Endothelial cell of umbilical vein (primary cell): ENCODE results near the gene DTX3. TPM values are rescaled to one million over a fixed set of nuclear protein-coding genes. Genes with fewer than 3 reads are reported as not detected.

Source experiments
- BruUV-seq: library from RNA; stranded (reverse); fragments of 400-500 nt; replicated peaks from 2 replicates; lab custom pipeline; 2021; lab: Mats Ljungman, UMichigan
- CTCF ChIA-PET: fragments of 300-600, 350-600 bp; sonication (Branson Sonifier 250); formaldehyde crosslinking; loops from one replicate; lab custom pipeline; 2021; ENCODE audit warnings: antibody characterized with exemption, inconsistent platforms; lab: Charles Lee
- POLR2A ChIA-PET: fragments of 300-600, 350-600 bp; sonication (Branson Sonifier 250); formaldehyde crosslinking; loops from one replicate; lab custom pipeline; 2021; ENCODE audit warnings: antibody characterized with exemption, inconsistent platforms; lab: Charles Lee
- DNase-seq: peaks from one replicate; pipeline ENCODE4 v3.0.0-alpha.2; 2011; ENCODE audit warnings: low read depth, low spot score
- FAIRE-seq: peaks from 2 replicates; lab custom pipeline; 2011; peaks lifted over from hg19 to GRCh38; lab: Jason Lieb, UNC
- H2AFZ ChIP-seq: 2 replicates; pipeline ENCODE4 v1.6.0; 2012; ENCODE audit warnings: low read depth, low read length, control low read depth, inconsistent platforms
- H3K27ac ChIP-seq: 2 replicates; pipeline ENCODE4 v1.5.1; 2011; ENCODE audit warnings: low read depth, mild to moderate bottlenecking, control low read depth, low read length, moderate library complexity; ENCODE audit not compliant: insufficient read depth
- H3K27me3 ChIP-seq, 2 experiments: 2 replicates each; pipeline versions ENCODE4 v1.6.0 to v1.6.1; 2011; ENCODE audit warnings: low read length in 2 of 2, mixed read lengths in 1 of 2; ENCODE audit not compliant: control insufficient read depth in 2 of 2, insufficient read depth in 2 of 2
- H3K36me3 ChIP-seq, 2 experiments: 2 replicates in 1 of 2; 3 replicates in 1 of 2; pipeline ENCODE4 v1.5.1; 2011; ENCODE audit warnings: low read length in 2 of 2, mild to moderate bottlenecking in 1 of 2, moderate library complexity in 1 of 2; ENCODE audit not compliant: control insufficient read depth in 2 of 2, insufficient read depth in 2 of 2; ENCODE audit errors: extremely low read depth in 1 of 2
- H3K4me1 ChIP-seq: 3 replicates; pipeline ENCODE4 v1.5.1; 2011; ENCODE audit warnings: mild to moderate bottlenecking, low read length; ENCODE audit not compliant: control insufficient read depth, insufficient read depth; ENCODE audit errors: extremely low read depth
- H3K4me2 ChIP-seq: 2 replicates; pipeline ENCODE4 v1.6.1; 2011; ENCODE audit warnings: low read length, control low read depth, mixed read lengths; ENCODE audit not compliant: insufficient read depth
- H3K4me3 ChIP-seq, 3 experiments: fragments of 200-600 bp in 1 of 3; sonication (generic), shearing (Covaris generic) in 1 of 3; replicated peaks in 1 of 3; 2 replicates each; pipeline ENCODE4 v1.5.1; 2011 to 2016; ENCODE audit warnings: control low read depth in 3 of 3, low read length in 3 of 3, mild to moderate bottlenecking in 2 of 3, inconsistent platforms in 1 of 3, low read depth in 1 of 3, moderate library complexity in 1 of 3; ENCODE audit not compliant: insufficient read depth in 1 of 3
- H3K79me2 ChIP-seq: 2 replicates; pipeline ENCODE4 v1.6.0; 2012; ENCODE audit warnings: low read length, inconsistent platforms; ENCODE audit not compliant: control insufficient read depth, insufficient read depth
- H3K9ac ChIP-seq: replicated peaks from 2 replicates; pipeline ENCODE3; 2011; ENCODE audit warnings: low read length, control low read depth; ENCODE audit not compliant: insufficient read depth; ENCODE audit errors: extremely low read depth
- H3K9me1 ChIP-seq: replicated peaks from 3 replicates; pipeline ENCODE4 v1.6.0; 2011; ENCODE audit warnings: mild to moderate bottlenecking, low read length; ENCODE audit not compliant: control insufficient read depth, insufficient read depth; ENCODE audit errors: extremely low read depth
- H3K9me3 ChIP-seq: replicated peaks from 2 replicates; pipeline ENCODE4 v1.5.1; 2012; ENCODE audit warnings: low read length, inconsistent platforms; ENCODE audit not compliant: control insufficient read depth, insufficient read depth
- H4K20me1 ChIP-seq: replicated peaks from 2 replicates; pipeline ENCODE3; 2011; ENCODE audit warnings: mild to moderate bottlenecking, low read length; ENCODE audit not compliant: control insufficient read depth, insufficient read depth; ENCODE audit errors: extremely low read depth
- CTCF ChIP-seq, 2 donors: IDR thresholded peaks; 1 replicate in 1 of 2; 2 replicates in 1 of 2; pipeline ENCODE4 v1.5.1; 2011; ENCODE audit warnings: low read length in 2 of 2, mild to moderate bottlenecking in 2 of 2, moderate library complexity in 2 of 2, control low read depth in 1 of 2, inconsistent platforms in 1 of 2, low read depth in 1 of 2; ENCODE audit not compliant: insufficient read depth in 1 of 2; ENCODE audit errors: extremely low read depth in 1 of 2
- EZH2 ChIP-seq: IDR thresholded peaks from 2 replicates; pipeline ENCODE4 v1.6.1; 2012; ENCODE audit warnings: borderline replicate concordance, low read depth, mild to moderate bottlenecking, moderate library complexity, low read length, inconsistent platforms; ENCODE audit not compliant: severe bottlenecking
- FOS ChIP-seq: IDR thresholded peaks from 2 replicates; pipeline ENCODE4 v1.6.1; 2011; ENCODE audit warnings: mild to moderate bottlenecking, low read length, moderate library complexity, borderline replicate concordance; ENCODE audit not compliant: insufficient read depth
- GATA2 ChIP-seq: IDR thresholded peaks from 2 replicates; pipeline ENCODE4 v1.7.0; 2011; ENCODE audit warnings: low read depth, mild to moderate bottlenecking, moderate library complexity, mixed read lengths, low read length; ENCODE audit not compliant: insufficient read length, insufficient read depth
- JUN ChIP-seq: IDR thresholded peaks from 2 replicates; pipeline ENCODE4 v1.6.1; 2011; ENCODE audit warnings: borderline replicate concordance, low read depth; ENCODE audit not compliant: insufficient read length, insufficient read depth
- MYC ChIP-seq: IDR thresholded peaks from one replicate; pipeline ENCODE4 v1.6.1; 2011; ENCODE audit warnings: mild to moderate bottlenecking, low read depth, low read length
- POLR2A ChIP-seq: IDR thresholded peaks from 2 replicates; pipeline ENCODE4 v1.6.1; 2012; ENCODE audit warnings: low read depth, mild to moderate bottlenecking, control low read depth, low read length
- POLR2AphosphoS5 ChIP-seq: IDR thresholded peaks from 2 replicates; pipeline ENCODE4 v1.6.1; 2012; ENCODE audit warnings: low read depth, mild to moderate bottlenecking, control low read depth, low read length, moderate library complexity; ENCODE audit not compliant: insufficient read depth
- dilution Hi-C: fragments of 300-500 bp; cut with MboI; formaldehyde crosslinking; loops from one replicate; pipeline ENCODE4 v1.15.0; 2019; ENCODE audit warnings: low sequenced_read_pairs; ENCODE audit not compliant: extremely low pct_ligation_motif_present
- intact Hi-C: fragments of 100-400 bp; cut with micrococcal nuclease; formaldehyde crosslinking; loops from one replicate; pipeline ENCODE4 v1.10.0; 2022
- polyA plus RNA-seq, 4 experiments: library from polyadenylated mRNA; depleted of rRNA in 3 of 4; stranded (reverse) in 3 of 4; unstranded in 1 of 4; fragments of >200 nt; gene quantifications; 2 replicates each; pipeline versions ENCODE4 v1.2.1 to v1.2.3, GENCODE V29; 2011 to 2012; ENCODE audit warnings: missing spikeins in 1 of 4
- total RNA-seq: library from RNA; stranded (reverse); gene quantifications from 2 replicates; pipeline ENCODE4 v1.2.3, GENCODE V29; 2021
- TF ChIP-seq, protein P1 (sequence below): IDR thresholded peaks from 2 replicates; pipeline ENCODE4 v1.6.1; 2011; ENCODE audit not compliant: insufficient read depth, insufficient read length

Gene DTX3
- total and polyA plus RNA-seq, 2 donors (not counting 3 experiments of a cell fraction or from before 2014, with no cell fraction given) = 34.5 to 51.4 TPM

DNA sequence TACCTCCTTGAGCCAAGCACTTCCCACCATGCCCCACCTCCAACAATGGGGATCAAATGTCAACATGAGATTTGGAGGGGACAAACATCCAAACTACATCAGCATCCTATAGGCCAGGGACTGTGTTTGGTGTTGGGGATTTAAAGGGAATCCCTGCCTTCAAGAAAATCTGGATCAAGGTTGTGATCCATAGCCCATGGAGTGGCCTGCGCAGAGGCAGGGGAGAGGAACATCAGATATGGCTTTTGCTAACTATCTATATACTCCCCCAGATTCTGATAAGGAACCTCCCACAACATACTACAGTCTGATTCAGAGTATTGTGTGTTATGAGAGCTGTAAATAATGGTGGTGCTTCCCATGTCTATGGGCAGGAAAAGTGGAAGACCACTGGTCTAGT, 49.7 kb upstream of the DTX3 start:
- Histone ChIP-seq H3K4me2 (no peak overlapping the region), H3K4me3 (no peak overlapping the region), H3K36me3 (no peaks in the 10 kb centered on the region), H3K27me3 (peaks cover 31 to 38% of the 10 kb centered on the region in 2 experiments), H3K9me1 (no peaks in the 10 kb centered on the region), H3K79me2 (no peaks in the 10 kb centered on the region), H3K9me3 (no peaks in the 10 kb centered on the region), H4K20me1 (no peaks in the 10 kb centered on the region), H3K27ac (no peak overlapping the region), H3K4me1 (no peaks in the 10 kb centered on the region), H2AFZ (no peak overlapping the region), H3K9ac (no peak overlapping the region)
- intact Hi-C loops = no loop called here
- BruUV-seq = no TSS peak
- TF ChIP-seq POLR2A (no peak), FOS (no peak), GATA2 (no peak), CTCF (IDR thresholded peaks at IDR 0.05; ENCODE audit: extremely low read depth in 1 of 2, insufficient read depth in 1 of 2, low read depth in 1 of 2, low read length in 2 of 2) (no peak), MYC (no peak), POLR2AphosphoS5 (no peak), EZH2 (no peak), JUN (no peak)
- TF ChIP-seq, protein P1, sequence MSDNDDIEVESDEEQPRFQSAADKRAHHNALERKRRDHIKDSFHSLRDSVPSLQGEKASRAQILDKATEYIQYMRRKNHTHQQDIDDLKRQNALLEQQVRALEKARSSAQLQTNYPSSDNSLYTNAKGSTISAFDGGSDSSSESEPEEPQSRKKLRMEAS = no peak
- FAIRE-seq = no peak
- ChIA-PET CTCF (no interaction called here), POLR2A (no interaction called here)
- no peak for DNase-seq
- dilution Hi-C loops = no loop called here
